Measurements from ENCODE around the gene ULK4.

Gene ULK4

DNA sequence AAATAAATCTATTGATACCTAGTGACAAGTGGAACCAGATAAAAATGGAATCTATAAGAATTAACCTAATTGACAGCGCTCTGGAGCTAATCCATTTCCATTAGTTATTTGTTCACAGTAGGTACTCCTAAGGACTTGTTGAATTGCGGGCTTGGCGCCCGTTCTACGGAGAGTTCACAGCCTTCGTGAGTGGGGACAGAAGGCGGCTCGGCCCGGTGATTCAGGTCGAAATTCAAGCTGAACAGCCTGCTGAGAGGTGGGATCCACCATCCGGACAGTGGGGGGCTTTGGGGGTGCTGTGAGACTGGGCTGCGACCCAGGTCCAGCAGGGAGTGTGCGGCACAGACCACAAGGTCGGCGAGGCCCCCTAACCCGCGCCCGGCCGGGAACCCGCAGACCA is 763.4 kb downstream of the ULK4 start:
- no peak for DNase-seq (ENCODE audit: low read depth in 2 of 2)

DNA sequence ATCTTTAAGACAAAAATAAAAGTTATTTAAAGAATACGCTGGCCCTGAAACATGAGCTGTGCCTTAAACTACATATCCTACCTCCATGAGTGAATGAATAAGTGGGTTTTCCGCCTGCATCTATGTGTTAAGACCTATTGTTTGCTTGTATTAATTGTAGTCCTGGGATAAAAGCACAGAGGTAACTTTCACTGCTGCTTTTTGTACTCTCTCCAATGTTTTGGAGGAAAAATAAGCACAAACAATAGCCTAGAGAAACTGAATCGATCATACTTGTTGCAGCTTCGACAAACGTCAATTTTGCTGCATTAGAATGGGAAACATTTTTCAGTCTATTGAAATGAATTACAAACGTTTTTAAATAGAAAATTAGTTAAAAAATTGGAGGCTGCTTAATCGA is 763.9 kb downstream of the ULK4 start:
- no peak for DNase-seq (ENCODE audit: low read depth in 2 of 2)
